ENCODE data around the gene DENND10.

- TF ChIP-seq POLR2A (IDR thresholded peaks at IDR 0.05; ENCODE audit: low read depth, low read length), result no peak
- no peak for TF ChIP-seq POLR2AphosphoS5 (IDR thresholded peaks at IDR 0.05; ENCODE audit: low read depth, low read length)
These were observed 58.0 kb downstream of the DENND10 start for GRCh38 chr10:119161680-119162451.

Measured in GM12891 (cell line).